ENCODE data around the gene H2AZ1.
A peak's percentile ranks its signal among the peaks of the same experiment; 100 is the strongest.
"Not testable (repeated sequence)": the region's sequence is repeated elsewhere in the genome, so short reads cannot be mapped to it uniquely, and the experiment has no call there.

Gene H2AZ1

DNA sequence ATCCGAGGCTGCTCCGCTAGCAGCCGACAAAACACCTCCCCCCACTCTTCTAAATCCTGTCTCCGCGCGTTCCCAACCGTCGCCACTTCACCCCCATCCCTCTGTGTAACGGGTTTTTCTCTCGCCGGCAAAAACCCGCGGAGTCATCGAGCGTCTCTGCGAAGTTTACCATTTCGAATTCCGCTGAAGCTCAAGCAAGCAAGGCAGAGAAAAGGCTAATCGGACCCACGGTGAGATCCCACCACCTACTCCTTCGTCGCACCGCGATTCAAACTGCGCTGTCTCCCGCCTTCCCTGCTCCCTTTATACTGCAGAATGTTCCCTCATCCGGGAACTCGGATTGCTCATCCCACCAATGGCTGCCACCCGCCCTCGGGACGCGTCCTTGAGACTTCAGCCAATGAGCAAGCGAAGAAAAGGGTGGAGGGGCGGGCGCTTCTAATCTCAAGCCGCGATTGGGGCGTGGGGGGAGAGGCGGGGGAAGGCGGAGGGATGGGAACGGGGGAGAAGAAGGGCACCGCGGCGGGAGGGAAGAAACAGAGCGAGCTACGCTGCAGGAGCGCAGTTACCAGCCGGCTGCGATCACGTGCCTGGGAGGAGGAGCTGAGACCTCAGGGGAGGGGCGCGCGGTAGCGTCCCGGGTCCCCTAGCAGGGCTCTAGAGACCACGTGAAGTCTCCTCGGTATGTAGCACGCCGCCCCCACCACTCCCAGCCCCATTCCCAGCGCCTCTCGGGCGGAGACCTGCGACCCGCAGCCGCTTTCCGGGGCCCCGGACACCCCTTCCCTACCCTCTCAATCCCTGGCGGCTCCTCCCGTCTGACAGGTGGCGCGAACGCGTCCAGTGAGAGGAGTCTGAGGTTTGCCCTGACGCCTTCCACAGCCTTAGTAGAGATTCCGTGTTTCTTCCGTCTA, at the start of gene H2AZ1:
TSS of gene H2AZ1 (minus strand) at position 277 of the 914 bp plus-strand sequence. CDS start at position 172, 105 bp downstream.
- DNase-seq = peak; percentile 99

- DNase-seq = no peak
Observed at GRCh38 chr4:99998062-99998867, 48.2 kb upstream of the H2AZ1 start.

GRCh38 chr4:99991741-99992140, 41.7 kb upstream of the H2AZ1 start:
- no peak for DNase-seq

DNA sequence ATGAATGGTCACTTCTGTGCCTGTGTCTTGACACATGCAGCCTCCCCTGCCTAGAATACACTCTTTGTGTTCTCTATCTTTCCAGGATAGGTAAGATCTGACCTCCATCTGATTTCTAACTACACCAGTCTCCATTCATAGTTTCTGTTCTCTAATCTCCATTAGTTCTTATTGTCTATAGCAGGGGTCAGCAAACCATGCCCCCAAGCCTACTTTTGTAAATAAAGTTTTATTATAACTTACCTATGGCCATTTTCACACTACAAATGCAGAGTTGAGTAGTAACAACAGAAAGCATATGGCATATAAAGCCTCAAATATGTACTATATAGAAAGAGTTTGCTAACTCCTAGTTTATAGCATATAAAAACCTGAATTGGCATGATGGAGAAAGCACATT, 37.6 kb upstream of the H2AZ1 start:
- DNase-seq = no peak

DNA sequence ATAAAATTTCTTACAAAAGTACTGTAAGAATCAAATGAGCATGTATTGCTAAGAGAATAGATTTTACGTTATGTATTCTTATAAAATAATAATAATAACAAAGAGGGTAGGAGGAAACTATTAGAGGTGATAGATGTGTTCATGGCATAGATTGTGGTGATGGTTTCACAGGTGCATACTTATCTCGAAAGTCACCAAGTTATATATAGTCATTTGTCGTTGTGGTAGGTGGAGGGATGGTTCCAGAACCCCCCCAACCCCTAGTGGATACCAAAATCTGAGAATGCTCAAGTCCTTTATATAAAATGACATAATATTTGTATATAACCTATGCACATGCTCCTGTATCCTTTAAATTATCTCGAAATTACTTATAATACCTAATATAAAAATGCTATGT, 36.7 kb upstream of the H2AZ1 start:
- DNase-seq = no peak

DNA sequence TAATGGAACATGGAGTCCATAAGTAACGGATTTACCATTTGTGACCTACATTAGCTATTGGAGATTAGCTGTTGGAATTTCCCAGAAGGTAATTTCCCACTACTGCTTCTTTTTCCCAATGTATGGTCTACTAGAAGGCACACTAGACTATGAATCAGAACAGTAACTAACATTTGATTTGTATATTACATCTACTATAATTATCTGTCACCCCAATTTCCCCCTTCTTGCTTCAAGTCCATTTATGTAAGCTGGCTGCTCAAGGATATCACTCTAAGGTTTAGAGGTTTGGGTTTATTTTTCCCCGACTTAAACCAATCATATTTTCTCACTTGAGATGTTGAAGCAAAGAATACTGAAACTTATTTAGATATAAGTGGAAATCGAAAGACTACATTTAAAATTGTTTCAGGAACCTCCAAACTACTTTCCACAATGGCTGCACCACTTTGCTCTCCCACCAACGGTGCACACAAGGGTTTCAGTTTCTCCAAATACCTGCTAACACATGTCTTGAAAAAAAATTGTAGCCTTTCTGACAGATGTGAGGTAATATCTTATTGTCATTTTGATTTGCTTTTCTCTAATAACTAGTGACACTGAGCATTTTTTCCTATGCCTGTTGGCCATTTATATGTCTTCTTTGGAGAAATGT, 33.3 kb upstream of the H2AZ1 start:
- no peak for DNase-seq

DNA sequence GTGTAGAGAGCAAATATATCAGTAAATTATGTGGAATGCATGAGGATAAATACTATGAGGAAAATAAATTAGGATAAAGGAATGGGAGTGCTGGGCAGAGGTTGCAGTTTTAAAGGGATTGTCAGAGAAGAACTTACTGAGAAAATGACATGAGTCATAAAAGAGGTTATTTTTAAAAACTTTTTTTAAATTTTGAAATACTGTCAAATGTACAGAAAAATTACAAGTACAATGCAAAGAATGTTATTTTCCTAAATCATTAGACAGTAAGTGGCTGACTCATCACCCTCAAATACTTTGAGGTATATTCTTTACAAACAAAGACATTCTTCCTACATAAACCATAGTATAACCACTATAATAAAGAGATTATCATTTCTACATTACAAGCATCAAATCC, 29.8 kb upstream of the H2AZ1 start:
- no peak for DNase-seq

- no peak for DNase-seq
Observed at GRCh38 chr4:99971453-99972111, 21.5 kb upstream of the H2AZ1 start.

DNA sequence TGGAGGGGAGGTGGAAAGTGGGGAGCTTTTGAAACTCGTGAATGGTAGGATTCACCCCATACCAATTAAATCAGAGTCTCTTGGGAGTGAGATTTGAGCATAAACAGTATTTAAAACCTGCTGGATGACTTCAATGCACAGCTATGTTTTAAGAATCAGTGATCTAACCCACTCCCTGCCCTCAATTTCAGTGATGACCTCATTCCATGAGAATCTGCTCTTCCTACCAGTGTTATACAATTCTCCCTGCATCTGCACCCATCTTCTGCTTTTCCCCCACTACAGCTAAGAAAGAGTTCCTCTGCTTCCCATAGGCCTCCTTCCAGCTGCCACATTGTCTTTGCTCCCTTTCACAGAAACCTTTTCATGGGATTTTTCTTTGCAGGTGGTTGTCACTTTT, 18.3 kb upstream of the H2AZ1 start:
- DNase-seq = no peak

GRCh38 chr4:99966692-99967091, 16.6 kb upstream of the H2AZ1 start:
- DNase-seq = no peak

- DNase-seq = no peak
Observed at GRCh38 chr4:99965674-99966350, 15.7 kb upstream of the H2AZ1 start.

DNA sequence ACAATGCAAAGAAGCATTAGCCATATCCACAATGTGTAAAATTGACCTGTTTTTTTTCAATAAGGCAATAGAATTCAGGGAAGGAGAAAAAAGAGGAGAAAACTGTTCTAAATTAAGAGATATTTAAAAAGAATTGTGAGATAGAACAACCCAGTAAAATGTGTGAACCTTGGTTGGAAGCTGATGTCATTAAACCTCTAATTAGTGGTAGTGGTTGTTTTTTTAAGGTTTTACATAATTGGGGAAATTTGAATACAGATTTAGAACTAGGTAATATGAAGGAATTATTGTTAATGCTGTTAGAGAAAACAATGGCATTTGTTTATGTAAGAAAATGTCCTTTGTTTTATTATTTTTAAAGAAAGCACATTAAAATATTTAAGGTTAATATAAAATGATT, 15.1 kb upstream of the H2AZ1 start:
- no peak for DNase-seq

DNA sequence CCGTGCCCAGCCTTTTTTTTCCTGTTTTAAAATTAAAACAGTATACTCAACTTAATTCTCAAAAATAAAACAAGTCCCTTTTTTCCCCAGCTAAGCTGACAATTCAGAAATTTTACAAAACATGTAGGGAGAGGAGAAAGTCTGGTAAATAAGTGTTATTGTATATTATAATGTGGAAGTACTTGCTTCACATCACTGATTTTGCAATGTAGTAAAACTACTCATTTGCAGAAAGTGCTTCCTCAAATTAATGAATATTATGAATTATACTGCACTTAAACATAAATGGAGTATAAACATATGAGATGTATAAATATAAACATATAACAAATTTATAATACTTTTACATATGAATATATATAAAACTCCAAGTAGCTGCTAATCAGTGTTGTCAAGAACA, 11.6 kb upstream of the H2AZ1 start:
- DNase-seq = no peak

- DNase-seq = no peak
Observed at GRCh38 chr4:99960648-99961047, 10.6 kb upstream of the H2AZ1 start.

DNA sequence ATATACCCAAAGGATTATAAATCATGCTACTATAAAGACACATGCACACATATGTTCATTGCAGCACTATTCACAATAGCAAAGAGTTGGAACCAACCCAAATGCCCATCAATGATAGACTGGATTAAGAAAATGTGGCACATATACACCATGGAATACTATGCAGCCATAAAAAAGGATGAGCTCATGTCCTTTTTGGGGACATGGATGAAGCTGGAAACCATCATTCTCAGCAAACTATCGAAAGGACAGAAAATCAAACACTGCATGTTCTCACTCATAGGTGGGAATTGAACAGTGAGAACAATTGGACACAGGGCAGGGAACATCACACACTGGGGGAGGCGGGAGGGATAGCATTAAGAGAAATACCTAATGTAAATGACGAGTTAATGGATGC, 8.1 kb upstream of the H2AZ1 start:
- not testable (repeated sequence) for DNase-seq

GRCh38 chr4:99950913-99951254, 809 bp upstream of the H2AZ1 start:
- no peak for DNase-seq

GRCh38 chr4:99949034-99949998, 759 bp downstream of the H2AZ1 start:
- DNase-seq = peak; percentile 90

DNA sequence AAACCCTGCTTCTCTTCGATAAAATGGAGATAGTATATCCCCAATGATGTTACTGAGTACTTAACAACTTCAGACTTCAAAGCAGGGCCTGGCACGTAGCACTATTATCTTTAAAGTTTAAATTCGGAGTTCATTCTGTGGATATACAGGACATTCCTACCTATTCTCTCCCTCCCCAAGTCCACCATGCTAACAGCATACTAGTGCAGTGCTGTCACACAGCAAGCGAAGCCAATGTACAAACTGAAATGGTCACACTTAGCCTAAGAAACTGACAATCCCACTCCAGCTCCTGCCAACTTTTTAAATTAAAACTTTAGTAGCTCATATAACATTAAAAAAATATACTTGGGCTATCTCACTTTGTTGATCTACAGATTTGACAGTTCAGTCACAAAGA, 2.5 kb downstream of the H2AZ1 start:
- DNase-seq = no peak

- no peak for DNase-seq
Observed at GRCh38 chr4:99947190-99947578, 2.9 kb downstream of the H2AZ1 start.

GRCh38 chr4:99946356-99947189, 3.5 kb downstream of the H2AZ1 start, which contains the start of gene DNAJB14:
TSS of gene DNAJB14 (minus strand) at chr4:99946618. CDS start at chr4:99946571, 47 bp downstream.
- DNase-seq = peak; percentile 85

All from CD4-positive, alpha-beta T cell treated with Interleukin-6 for 4 hours (primary cell).